Heart left ventricle (tissue), 13 donors: ENCODE results near the gene OGFOD3.

Experiments
- POLR2A ChIP-seq, 2 donors: fragments of 450-650 bp; IDR thresholded peaks; one replicate each; pipeline ENCODE4 v1.6.1; 2017; ENCODE audit warnings: antibody characterized with exemption in 2 of 2, mild to moderate bottlenecking in 2 of 2, moderate library complexity in 2 of 2
- TF ChIP-seq, protein P1 (sequence below), 12 donors: fragments of 200-600 bp; sonication (generic) in 4 of 12; IDR thresholded peaks; one replicate each; pipeline versions ENCODE4 v1.5.0 to v1.8.0; 2018 to 2022; ENCODE audit warnings: antibody characterized with exemption in 12 of 12, mild to moderate bottlenecking in 5 of 12
- donor health status: ischemic (EF 13 %, LVEDD 7.1; RV severe dilation, severe dysfunction).
- donor health status: DM: no; HTN: yes; CAD: no.
- donor health status: DM: no; HTN: no; CAD: no.
- donor health status: ischemic (EF 25% LVEDD 6.9; RV normal size, moderate dysfunction).
- donor health status: ischemic (EF 25% LVEDD 5.7; RV mildly dilated, moderate dysfunction).
- donor health status: ischemic (EF 35%, LVEDD 5.7; RV mildly dilated, moderate dysfunction).
- donor health status: nonischemic (EF 11% LVEDD 7.7; RV severe dilation, severe dysfunction).
- donor health status: DM: yes; HTN: yes; CAD: no.
- donor health status: PGD.
- donor health status: ischemic (EF 29% LVEDD 5.4; RV normal size, mild dysfunction).
- donor health status: nonischemic (EF 23%, LVEDD 6.1; RV moderate dilation, normal function).

DNA sequence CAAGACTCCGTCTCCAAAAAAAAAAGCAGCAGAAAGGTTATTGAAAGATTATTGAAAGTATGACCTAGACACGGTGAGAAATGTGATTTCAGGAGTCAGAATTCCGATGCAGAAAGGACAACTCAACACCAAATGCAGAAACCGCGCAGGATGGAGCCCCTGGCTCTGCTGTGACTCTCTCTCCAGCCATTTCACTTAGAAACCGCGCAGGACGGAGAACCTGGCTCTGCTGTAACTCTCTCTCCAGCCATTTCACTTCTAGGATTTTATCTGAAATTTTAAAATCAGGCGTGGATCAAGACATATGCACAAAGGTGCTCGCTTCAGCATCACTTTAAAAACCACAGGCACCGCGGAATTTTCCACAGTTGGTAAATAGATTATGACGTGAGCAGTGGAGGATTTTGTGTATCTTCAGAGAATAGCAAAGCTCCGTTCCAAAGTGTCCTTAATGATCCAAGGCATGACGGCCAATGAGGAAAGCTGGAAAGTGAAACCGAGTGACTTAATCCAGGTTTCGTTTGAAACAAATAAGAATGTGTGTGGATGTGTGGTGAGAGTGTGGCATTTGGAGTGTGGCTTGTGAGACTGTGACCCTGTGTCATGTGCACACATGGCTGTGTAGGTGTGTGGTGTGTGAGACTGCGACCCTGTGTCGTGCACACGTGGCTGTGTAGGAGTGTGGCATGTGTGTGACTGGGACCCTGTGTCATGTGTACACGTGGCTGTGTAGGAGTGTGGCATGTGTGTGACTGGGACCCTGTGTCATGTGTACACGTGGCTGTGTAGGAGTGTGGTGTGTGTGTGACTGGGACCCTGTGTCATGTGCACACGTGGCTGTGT is 37.3 kb downstream of the OGFOD3 start:
- TF ChIP-seq, protein P1, sequence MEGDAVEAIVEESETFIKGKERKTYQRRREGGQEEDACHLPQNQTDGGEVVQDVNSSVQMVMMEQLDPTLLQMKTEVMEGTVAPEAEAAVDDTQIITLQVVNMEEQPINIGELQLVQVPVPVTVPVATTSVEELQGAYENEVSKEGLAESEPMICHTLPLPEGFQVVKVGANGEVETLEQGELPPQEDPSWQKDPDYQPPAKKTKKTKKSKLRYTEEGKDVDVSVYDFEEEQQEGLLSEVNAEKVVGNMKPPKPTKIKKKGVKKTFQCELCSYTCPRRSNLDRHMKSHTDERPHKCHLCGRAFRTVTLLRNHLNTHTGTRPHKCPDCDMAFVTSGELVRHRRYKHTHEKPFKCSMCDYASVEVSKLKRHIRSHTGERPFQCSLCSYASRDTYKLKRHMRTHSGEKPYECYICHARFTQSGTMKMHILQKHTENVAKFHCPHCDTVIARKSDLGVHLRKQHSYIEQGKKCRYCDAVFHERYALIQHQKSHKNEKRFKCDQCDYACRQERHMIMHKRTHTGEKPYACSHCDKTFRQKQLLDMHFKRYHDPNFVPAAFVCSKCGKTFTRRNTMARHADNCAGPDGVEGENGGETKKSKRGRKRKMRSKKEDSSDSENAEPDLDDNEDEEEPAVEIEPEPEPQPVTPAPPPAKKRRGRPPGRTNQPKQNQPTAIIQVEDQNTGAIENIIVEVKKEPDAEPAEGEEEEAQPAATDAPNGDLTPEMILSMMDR (IDR thresholded peaks at IDR 0.05) = no peak
- no peak for TF ChIP-seq POLR2A (IDR thresholded peaks at IDR 0.05)
